D721Med (cell line): ENCODE measurements around the gene YEATS4.

ENCODE experiments used
- DNase-seq: peaks from one replicate; pipeline ENCODE4 v3.0.0; 2011; ENCODE audit warnings: low spot score; ENCODE audit not compliant: insufficient read length
- FAIRE-seq: peaks from 2 replicates; lab custom pipeline; 2011; peaks lifted over from hg19 to GRCh38; lab: Jason Lieb, UNC
- TF ChIP-seq, protein P1 (sequence below): IDR thresholded peaks from 2 replicates; pipeline ENCODE4 v1.5.1; 2012; ENCODE audit warnings: mild to moderate bottlenecking, control low read depth; ENCODE audit not compliant: insufficient read depth; ENCODE audit errors: missing control alignments

YEATS4 gene

DNA sequence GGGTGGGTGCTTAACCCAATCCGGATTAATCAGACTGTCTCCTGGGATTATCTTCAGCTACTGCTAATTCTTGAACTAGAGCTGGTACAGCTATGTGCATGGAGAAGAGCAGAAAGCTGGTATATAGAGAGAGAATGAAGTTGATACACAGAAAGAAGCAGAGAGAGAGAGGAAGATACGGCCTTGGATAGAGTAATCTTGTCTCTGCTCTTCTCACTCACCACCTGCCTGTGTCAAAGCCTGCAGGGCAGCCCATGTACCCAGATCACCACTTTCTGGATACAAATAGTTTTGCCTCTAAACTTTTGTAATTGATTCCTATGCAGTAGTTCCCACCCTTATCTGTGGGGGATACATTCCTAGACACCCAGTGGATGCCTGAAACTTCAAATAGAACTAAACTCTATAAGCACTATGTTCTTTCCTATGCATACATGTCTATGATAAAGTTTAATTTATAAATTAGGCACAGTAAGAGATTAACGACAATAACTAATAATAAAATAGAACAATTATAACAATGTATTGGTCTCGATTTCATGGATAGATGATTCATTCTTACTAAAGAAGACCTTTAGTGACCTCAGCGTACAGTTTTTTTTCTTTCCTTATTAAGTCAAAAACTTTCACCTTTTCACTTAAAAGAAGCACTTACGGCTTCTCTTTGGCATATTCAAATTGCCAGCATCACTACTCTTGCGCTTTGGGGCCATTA, 45.5 kb downstream of the YEATS4 start:
- TF ChIP-seq, protein P1, sequence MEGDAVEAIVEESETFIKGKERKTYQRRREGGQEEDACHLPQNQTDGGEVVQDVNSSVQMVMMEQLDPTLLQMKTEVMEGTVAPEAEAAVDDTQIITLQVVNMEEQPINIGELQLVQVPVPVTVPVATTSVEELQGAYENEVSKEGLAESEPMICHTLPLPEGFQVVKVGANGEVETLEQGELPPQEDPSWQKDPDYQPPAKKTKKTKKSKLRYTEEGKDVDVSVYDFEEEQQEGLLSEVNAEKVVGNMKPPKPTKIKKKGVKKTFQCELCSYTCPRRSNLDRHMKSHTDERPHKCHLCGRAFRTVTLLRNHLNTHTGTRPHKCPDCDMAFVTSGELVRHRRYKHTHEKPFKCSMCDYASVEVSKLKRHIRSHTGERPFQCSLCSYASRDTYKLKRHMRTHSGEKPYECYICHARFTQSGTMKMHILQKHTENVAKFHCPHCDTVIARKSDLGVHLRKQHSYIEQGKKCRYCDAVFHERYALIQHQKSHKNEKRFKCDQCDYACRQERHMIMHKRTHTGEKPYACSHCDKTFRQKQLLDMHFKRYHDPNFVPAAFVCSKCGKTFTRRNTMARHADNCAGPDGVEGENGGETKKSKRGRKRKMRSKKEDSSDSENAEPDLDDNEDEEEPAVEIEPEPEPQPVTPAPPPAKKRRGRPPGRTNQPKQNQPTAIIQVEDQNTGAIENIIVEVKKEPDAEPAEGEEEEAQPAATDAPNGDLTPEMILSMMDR, result no peak
- DNase-seq, result no peak
- FAIRE-seq, result no peak

GRCh38 chr12:69405566-69405865, 46.0 kb downstream of the YEATS4 start:
- DNase-seq (no peak), FAIRE-seq (no peak)
- TF ChIP-seq, protein P1, result no peak

DNA sequence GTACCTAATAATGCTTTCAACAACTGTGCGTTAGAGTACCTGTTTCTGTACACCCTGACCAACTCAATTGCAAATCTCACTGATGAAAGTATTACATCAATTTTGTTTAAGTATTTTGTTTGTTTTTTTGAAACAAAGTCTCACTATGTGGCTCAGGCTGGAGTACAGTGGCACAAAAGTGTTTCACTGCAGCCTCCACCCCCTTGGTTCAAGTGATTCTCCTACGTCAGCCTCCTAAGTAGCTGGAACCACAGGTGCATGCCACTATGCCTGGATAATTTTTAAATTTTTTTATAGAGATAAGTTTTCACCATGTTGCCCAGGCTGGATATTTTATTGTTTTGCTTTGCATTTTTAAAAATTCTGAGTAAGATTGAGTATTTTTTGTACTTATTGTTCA, 46.7 kb downstream of the YEATS4 start:
- FAIRE-seq, result no peak
- no peak for DNase-seq
- TF ChIP-seq, protein P1, result no peak

DNA sequence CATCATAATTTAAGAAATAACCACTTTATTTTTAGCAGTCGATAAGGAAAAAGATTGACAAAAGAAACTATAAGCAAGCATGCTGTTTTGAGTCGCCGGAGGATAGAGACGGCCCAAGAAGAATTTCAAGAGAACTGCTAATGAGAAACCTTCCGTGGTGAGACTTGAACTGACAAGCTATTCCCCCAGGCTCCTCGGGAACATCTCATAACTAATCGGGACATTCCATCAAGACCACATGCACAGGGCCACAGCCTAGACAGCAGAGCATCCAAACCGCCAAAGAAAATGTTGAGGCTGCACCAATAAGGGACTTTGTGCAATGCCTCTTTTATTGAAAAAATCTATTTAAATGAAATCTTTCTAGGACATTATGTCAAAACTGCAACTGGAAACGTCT, 51.0 kb downstream of the YEATS4 start:
- DNase-seq (no peak), FAIRE-seq (no peak)
- TF ChIP-seq, protein P1, result no peak

DNA sequence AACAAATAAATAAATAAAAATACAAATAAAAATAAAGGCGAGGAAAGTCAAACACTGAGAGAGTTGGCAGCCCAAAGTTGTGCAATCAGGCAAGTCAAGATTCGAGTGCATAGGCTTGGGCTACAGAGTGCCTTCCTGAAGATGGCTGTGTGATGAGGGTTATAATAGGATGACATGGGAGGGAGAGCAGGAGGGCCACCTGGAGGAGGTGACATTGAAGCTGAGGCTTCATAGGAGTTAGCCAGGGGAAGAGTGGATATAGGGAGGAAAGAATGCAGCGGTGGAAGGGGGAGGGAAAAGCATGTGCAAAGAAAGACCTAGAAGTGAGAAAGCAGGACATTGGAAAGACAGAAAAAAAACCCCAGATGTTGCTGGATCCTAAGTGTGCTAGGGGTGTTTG, 53.1 kb downstream of the YEATS4 start:
- FAIRE-seq (no peak), DNase-seq (no peak)
- TF ChIP-seq, protein P1, result no peak

GRCh38 chr12:69415471-69416275, 56.1 kb downstream of the YEATS4 start:
- FAIRE-seq (no peak), DNase-seq (no peak)
- TF ChIP-seq, protein P1, result peak; percentile 53

DNA sequence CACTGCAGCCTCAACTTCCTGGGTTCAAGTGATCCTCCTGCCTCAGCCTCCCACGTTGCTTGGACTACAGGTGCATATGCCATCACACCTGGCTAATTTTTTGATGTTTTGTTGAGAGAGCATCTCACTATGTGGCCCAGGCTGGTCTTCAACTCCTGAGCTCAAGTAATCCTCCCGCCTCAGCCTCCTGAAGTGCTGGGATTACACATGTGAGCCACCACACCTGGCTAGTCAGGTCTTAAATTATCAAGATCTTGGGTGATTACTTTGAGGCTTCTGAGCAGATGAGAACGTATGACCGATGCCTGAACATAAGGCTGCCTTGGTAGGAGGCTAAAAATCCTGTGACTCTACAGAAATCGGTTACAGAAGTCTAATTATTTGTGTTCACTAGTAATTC, 57.7 kb downstream of the YEATS4 start:
- TF ChIP-seq, protein P1, result no peak
- FAIRE-seq (no peak), DNase-seq (no peak)
